ENCODE results near the gene CSF2.

CSF2 gene

DNA sequence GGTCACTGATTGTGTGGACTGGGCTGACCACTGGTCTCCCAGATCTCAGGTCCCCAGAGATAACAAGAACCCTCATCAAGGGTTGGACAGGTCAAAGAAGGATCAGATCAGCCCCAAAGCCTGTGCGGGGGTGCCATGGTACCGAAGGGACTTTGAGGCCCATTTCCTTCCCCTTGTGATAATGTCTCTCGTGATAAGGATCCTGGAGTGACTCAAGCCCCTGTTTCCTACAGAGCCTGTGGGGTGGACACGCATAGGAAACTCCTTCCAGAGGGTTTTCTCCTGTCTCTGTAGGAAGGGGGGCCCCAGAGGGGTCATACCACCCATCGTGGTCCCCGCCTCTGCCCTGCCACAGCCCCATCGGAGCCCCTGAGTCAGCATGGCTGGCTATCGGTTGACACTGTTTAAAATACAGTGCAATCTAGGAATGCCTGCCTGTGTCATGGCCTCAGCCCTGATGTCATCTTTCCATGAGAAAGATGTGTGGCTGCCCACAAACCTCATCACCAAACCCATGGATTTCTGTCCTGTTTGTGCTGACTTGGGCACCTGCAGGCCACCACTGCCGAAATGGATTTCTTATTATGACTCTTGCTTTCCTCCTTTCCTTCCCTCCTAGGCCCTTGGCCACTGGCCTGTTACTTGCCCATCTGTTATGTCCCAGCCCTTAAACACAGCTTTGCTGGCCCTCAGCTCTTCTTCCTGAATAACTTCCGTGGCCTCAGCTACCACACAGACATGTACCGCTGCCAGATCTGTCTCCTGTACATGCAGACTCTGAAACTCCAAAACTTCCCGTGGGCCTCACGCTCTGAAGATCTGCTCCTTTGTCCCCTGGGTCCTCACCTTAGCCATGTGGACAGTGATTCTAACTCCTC lies 2.9 kb upstream of the CSF2 start:
- no peak for DNase-seq

DNA sequence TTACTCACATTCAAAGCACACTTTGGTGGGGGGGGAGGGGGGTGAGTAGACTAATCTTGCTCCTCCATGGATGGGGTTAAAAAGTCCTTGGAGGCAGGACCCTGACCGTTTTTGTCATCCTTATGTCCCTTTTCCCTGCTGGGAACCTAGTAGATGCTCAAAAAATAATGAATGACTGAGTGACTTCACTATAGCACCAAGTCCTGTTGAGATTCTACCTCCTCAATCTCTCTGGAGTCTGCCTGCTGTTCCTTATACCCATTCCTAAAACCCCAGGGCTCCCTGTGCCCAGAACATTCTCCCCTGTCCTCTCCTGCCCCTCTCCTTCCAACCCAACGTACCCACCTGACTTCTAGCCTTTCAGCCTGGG lies 2.3 kb upstream of the CSF2 start:
- no peak for DNase-seq

DNA sequence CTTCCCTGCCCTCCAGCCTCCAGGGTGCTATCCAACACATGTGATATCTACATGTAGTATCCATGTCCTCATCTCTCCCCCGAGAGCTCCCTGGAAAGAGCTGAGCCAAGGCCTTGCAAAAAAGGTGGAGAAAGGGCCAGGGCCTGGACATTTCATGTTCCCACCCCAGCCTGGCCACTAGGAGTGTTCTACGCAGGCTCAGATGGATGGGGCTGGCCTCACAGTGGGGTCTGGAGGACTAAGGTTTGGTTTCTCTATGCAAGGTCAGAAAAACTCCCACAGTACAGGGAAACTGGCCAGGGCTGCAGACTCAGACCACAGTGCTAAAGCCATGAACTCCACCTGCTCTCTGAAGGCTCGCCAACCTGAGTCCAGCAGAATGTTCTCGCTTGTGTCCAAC lies 1.5 kb upstream of the CSF2 start:
- DNase-seq: no peak

DNA sequence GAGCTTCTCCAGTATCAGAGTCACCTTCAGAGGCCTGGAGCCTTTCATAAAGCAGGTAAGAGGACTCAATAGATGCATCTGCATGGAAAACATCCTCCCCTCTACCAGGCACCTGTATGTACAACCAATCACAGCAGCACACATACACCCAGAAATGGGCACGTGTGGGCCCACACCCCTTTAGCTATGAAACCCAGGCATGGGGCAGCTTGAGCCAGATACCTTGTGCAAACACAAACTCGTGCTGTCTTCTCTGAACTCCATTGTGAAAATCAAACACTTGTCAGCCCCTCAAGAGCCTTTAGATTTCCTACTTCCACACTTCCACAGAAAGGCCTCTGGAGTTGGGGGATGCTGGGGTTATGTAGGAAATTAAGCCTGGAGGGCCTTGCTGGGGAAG lies 1.1 kb upstream of the CSF2 start:
- DNase-seq: no peak

DNA sequence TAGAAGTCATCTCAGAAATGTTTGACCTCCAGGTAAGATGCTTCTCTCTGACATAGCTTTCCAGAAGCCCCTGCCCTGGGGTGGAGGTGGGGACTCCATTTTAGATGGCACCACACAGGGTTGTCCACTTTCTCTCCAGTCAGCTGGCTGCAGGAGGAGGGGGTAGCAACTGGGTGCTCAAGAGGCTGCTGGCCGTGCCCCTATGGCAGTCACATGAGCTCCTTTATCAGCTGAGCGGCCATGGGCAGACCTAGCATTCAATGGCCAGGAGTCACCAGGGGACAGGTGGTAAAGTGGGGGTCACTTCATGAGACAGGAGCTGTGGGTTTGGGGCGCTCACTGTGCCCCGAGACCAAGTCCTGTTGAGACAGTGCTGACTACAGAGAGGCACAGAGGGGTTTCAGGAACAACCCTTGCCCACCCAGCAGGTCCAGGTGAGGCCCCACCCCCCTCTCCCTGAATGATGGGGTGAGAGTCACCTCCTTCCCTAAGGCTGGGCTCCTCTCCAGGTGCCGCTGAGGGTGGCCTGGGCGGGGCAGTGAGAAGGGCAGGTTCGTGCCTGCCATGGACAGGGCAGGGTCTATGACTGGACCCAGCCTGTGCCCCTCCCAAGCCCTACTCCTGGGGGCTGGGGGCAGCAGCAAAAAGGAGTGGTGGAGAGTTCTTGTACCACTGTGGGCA lies 642 bp downstream of the CSF2 start:
- DNase-seq: no peak

DNA sequence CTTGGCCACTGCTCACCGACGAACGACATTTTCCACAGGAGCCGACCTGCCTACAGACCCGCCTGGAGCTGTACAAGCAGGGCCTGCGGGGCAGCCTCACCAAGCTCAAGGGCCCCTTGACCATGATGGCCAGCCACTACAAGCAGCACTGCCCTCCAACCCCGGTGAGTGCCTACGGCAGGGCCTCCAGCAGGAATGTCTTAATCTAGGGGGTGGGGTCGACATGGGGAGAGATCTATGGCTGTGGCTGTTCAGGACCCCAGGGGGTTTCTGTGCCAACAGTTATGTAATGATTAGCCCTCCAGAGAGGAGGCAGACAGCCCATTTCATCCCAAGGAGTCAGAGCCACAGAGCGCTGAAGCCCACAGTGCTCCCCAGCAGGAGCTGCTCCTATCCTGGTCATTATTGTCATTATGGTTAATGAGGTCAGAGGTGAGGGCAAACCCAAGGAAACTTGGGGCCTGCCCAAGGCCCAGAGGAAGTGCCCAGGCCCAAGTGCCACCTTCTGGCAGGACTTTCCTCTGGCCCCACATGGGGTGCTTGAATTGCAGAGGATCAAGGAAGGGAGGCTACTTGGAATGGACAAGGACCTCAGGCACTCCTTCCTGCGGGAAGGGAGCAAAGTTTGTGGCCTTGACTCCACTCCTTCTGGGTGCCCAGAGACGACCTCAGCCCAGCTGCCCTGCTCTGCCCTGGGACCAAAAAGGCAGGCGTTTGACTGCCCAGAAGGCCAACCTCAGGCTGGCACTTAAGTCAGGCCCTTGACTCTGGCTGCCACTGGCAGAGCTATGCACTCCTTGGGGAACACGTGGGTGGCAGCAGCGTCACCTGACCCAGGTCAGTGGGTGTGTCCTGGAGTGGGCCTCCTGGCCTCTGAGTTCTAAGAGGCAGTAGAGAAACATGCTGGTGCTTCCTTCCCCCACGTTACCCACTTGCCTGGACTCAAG lies 1.5 kb downstream of the CSF2 start:
- DNase-seq: no peak

DNA sequence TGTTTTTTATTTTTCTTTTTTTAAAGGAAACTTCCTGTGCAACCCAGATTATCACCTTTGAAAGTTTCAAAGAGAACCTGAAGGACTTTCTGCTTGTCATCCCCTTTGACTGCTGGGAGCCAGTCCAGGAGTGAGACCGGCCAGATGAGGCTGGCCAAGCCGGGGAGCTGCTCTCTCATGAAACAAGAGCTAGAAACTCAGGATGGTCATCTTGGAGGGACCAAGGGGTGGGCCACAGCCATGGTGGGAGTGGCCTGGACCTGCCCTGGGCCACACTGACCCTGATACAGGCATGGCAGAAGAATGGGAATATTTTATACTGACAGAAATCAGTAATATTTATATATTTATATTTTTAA lies 2.1 kb downstream of the CSF2 start:
- no peak for DNase-seq

DNA sequence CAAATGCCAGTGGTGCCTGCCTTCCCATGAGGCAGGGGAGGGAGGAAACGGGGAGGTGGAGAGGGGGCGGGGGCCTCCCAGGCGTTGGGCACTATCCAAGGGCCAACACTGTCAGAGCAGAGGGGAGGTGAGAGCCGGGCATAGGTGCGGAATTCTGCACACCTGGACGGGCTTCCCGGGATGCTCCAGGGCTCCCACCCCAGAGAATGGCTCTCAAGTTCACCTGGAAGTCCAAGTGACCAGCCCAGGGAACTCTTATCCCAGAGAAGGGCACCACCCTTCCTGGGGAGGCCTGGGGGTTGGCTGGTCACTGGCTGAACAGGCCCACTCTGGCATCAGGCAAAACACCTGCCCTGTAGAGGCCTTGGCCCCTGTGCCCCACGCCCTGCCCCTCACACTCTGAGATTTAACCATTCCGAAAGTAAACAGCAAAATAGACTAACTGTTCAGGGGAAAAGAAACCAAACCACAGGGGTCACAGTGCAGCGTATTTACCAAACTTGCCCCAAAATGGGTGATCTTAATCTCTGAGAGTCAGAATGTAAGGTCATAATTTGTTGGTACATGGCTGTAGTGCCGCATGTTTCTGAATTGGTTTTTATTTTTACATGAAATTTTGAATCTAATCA lies 2.7 kb downstream of the CSF2 start:
- DNase-seq: no peak

DNA sequence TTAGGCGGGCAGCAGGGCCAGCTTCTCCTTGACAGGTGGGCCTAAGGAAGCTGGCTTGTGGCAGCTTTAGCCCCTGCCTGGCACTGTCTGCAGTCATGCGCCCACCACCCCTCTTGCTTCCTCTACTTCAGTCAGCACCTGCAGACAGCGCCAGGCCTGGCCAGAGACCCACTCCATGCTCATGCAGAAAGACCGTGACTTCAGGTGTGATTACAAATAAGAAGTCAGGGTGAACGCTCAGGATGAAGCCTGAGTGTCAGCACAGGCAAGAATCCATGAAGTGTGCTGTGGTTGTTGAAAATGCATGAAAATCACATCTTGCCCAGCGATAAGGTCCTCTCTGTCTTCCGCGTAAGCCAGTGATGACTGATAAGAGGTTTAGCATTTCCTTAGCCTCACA lies 3.4 kb downstream of the CSF2 start:
- no peak for DNase-seq

DNA sequence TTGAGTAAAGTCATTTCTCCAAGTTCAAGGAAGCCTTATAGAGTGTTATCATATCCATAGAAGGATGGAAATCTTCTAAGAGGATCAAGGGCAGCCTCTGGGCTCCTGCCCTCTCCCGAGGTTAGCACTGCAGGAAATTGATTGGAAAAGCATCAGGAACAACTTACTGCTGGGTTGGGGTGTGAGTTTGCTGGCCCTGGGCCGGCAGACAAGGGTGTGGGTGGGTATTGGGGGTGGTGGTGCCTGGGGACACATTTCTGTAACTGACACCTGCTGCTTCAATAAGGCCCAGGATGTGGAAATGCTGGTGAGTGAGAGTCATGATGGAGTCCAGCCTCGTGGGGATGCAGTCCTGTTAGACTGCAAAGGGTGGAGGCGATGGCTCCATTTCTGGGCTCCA lies 5.5 kb downstream of the CSF2 start:
- DNase-seq: no peak

DNA sequence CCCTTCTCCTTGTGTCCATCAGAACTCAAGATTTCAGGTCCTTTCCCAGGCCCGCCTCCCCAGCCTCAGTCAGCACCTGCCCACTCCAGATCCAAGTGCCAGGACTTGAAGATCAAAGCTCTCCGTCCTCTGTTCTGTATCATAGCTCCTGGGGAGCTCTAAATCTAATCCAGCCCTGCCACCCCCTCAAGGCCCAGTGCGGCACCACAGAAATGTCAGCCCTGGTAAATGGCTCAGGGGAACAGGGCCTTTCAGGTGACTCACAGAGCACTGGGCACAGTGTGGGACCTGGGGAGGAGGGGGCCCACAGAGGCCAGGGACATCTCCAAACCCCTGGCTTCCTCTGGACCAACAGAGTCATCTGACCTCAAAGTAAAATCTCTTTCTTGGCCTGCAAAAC lies 6.0 kb downstream of the CSF2 start:
- no peak for DNase-seq

DNA sequence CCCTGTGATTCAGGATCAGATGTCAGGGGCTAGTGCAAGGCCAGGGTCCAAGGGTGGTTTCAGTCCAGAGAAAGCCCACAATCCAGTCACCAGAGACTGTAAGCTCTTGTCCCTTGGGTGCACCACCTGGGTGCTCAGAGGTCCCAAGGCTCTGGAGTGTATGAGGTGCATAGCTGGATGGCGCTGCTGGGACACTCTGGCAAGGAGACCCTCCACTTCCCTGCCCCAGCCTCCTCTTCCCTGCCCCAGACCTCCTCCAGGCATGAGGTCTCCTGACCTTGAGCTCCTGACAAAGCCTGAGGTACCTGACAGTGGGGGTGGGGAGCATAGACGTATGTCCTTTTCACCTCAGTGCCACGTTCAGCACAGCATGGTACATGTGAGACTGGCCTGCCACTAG lies 7.0 kb downstream of the CSF2 start:
- no peak for DNase-seq

DNA sequence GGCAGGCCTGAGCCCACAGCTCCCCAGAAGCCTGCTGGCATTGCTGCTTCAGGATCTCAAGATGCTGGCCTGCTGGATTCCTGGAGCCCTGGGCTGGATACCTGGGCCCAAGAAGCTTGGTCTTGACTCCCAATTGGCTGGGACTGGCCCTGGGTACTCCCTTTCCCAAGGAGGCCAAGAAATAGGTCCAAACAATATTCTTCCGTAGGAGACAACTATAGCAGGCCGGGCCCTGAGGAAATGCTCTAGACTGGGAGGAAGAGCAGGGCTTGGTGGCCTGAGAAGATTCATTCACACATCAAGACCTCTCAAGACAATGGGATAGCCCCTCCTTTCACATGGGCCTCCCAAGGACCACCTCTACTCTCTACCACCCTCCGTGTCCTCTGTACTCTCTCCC lies 7.9 kb downstream of the CSF2 start:
- DNase-seq: no peak

DNA sequence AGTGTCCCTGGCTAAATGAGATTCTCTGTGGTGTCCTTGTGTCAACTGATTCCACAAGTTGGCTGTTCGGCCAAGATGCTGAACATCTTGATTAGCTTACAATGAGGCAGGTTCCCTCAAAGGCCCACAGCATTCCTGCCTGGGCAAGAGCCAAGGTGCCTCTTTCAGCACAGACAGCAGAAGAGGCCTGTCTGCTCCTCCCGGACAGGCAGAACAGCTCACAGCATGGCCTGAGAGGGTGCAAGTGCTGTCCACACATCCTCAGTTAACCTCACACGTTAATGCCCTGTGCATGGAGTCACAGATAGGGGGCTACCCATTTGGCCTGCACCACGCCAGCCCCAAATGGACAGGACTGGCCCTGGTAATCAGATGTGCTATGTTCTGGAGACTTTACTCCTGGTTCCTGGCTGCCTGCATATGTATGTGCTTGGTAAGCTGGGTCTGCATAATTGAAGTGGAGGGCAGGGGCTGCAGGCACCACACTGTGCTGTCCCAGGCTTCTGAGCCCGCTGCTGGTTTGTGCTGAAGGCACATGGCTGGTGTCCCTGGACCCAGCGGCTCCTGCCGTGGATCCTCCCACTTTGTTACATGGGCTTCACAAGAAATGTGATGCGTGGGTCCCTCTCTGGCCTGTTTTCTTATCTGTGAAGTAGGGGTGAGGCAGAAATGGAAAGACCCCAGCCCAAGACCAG lies 8.9 kb downstream of the CSF2 start:
- DNase-seq: no peak

DNA sequence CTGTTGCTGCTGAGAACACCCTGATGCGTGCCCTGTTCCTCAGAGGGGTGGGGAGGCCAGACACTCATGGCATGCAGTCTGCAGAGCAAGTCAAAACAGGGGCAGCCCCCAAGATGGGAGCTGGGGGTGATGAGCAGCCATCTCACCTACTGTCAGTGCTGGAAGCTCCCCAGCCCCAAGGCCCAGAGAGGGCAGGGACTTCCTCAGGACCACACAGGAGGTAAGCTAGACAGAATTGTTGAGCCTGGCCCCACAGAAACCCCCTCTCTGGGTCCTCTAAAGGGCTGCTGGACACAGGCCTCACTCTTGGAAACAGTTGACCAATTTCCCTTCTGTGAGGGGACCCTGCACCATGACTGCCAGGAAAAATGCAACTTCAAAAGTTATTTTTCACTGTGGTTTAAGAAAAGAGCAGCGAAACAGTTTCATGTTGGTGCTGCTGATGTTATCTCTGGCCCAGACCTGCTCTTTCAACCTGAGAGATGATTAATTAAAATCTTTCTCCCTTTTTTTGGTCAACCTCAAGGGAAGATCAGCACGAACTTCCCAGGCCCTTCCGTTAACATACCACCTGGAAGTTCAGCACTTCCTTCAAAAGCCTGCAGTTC lies 9.6 kb downstream of the CSF2 start:
- no peak for DNase-seq

DNA sequence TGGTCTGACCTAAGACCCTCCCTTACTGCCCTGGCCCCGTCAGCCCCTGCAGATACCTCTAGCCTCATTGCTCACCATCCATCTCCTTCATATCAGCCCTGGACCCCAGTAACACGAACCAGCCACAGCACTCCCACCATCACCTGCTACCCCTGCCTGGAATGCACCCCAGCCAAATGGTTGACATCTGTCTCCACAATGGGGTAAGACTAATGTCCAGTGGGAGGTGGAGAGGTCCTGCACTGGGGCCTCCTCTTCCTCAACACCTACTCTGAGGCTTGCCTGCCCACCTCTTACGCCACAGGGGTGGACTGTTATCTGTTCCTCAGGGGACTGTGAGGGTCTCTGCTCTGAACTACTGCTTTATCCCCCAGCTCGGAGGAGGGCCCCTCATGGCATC lies 12.1 kb downstream of the CSF2 start:
- DNase-seq: no peak

DNA sequence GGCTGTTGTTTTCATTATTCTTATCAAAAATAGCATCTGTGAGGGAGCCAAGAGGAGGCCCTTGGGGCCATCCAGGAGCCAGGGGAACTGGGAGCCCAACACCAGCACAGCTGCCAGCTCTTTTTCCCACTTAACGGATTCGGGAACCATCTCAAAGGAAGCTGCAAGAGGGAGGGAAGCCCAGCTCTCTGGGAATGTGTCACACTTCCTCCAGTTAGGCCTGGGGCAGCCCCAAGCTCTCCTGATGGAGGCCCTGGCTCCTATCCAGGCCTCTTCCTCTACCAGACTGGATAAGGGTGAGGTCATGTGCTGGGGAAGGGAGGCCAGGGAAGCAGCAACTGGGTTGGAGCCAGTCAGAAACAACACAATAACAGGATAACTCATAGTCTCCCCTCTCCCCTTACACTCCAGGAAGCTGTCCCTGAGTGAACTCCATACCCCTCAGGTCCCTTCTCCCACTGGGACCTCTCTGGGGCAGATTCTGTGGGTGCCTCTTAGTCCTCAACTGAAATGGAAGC lies 12.7 kb downstream of the CSF2 start:
- DNase-seq: no peak

DNA sequence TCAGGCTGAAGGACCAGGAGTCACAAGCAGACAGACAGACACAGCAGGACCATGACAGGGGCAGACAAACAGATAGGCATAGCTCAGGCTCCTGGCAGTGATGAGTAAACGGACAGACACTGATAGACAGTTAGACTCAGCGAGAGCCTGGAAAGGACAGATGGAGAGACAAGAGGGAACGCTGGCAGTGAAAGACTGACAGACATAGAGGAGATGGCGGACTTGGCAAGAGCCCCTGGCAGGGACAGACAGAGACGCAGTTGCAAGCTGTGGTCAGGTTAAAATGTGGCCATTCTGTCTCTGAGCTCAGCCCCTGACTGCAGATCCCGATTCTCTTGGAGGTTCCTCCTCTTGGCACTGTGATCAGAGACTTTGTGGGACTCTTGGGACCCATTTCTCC lies 13.6 kb downstream of the CSF2 start:
- no peak for DNase-seq

DNA sequence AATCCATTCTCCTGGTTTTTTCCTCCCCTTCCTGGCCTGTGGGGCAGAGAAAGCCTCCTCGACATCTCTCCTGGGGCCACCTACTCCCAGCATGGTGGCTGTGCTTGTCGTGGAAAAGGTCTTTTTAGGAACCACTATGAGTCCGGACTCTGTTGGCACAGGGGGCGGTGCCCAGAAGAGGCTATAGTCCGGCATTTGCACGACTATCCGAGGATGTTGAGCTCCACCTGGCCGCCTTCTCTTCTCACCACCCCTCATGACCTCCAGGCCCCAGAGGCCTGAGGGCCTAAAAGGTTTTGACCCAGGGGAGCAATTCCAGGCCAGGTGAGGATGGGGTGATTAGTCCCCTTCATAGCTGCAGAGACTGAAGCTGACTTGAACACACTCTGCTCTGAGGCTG lies 14.1 kb downstream of the CSF2 start:
- DNase-seq: no peak

DNA sequence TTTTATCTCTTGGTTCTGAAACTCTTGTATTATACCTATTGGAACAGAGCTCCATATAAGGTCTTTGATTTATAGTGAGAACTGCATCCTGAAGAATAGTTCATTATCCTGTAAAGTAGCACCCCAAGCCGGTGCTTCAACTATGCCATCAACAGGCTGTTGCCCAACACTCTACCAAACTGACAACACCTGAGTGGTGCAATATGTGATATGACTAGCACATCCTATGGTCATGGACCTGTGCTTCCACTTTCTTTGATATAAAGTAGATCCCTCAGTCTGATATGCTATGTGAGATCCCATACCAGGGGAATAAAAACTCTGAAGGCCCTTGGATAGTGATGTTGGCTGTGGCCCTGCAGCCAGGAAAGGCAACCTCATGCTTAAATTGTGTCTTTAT lies 15.8 kb downstream of the CSF2 start:
- no peak for DNase-seq

DNA sequence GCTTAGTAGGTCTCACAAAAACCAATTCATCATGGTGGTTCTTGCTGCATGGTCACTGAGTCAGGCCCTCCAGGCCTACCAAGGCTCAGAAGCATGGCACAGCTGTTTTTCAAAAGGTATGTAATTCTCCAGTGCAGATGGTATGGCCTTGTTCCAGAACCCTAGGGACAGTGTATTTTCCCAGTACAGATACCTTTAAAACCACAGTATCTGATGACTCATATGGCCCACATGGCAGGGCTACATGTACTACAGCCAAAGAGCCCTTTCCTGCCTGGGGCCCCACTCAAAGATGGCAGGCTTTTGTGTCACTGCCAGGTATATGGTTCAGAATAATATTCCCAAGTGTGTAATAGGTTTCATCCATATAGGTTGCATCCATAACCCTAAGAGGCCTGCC lies 16.5 kb downstream of the CSF2 start:
- no peak for DNase-seq

DNA sequence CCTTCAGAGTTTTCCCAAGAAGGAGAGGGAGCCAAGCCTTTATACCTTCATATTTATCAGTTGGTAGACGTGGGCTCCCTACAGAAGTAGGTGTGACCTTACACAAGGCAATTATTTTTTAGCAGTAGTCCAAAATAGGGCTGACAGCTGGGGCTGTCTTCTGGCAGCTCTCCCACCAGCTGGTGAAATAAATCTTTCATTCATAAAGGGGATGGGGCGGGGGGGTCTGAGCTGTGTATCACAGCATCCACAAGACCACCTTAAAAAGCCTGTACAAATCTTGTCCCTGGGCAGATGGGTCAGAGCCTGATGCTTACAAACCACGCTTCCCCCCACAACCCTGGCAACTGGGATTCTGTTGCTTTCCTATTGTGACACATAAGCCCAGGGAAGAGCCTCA lies 19.7 kb downstream of the CSF2 start:
- no peak for DNase-seq

Data from CD4-positive, alpha-beta T cell treated with Interleukin-15 for 1 hour (primary cell).